OCI-LY1 (cell line): ENCODE data around the gene ZNF804B.

ENCODE experiments used
- H2AFZ ChIP-seq: fragments of 200-600 bp; sonication (generic), shearing (Covaris generic); 2 replicates; pipeline ENCODE4 v1.6.0; 2014; ENCODE audit warnings: antibody characterized with exemption, mild to moderate bottlenecking, low read length
- H3F3A ChIP-seq: fragments of 200-600 bp; sonication (generic), shearing (Covaris generic); 2 replicates; pipeline ENCODE4 v1.6.0; 2014; ENCODE audit warnings: mild to moderate bottlenecking, antibody characterized with exemption, low read length, moderate library complexity; ENCODE audit not compliant: insufficient read depth
- H3K27ac ChIP-seq: fragments of 200-600 bp; sonication (generic); 2 replicates; pipeline ENCODE4 v1.5.1; 2014; ENCODE audit warnings: low read length, mixed run types, mild to moderate bottlenecking, low read depth; ENCODE audit not compliant: poor library complexity, severe bottlenecking
- H3K27me3 ChIP-seq: fragments of 200-600 bp; sonication (generic); 2 replicates; pipeline ENCODE4 v1.6.0; 2014; ENCODE audit warnings: antibody characterized with exemption, mild to moderate bottlenecking, low read length, moderate library complexity; ENCODE audit not compliant: insufficient read depth
- H3K36me3 ChIP-seq: fragments of 200-600 bp; sonication (generic); 2 replicates; pipeline ENCODE4 v1.6.1; 2014; ENCODE audit warnings: mild to moderate bottlenecking, antibody characterized with exemption, low read length, moderate library complexity, mixed read lengths; ENCODE audit not compliant: insufficient read depth
- H3K4me1 ChIP-seq: fragments of 200-600 bp; sonication (generic); 2 replicates; pipeline ENCODE4 v1.5.1; 2014; ENCODE audit warnings: mild to moderate bottlenecking, low read length, moderate library complexity; ENCODE audit not compliant: insufficient read depth, severe bottlenecking
- H3K4me2 ChIP-seq: fragments of 200-600 bp; sonication (generic), shearing (Covaris generic); 2 replicates; pipeline ENCODE4 v1.6.1; 2014; ENCODE audit warnings: low read length
- H3K4me3 ChIP-seq: fragments of 200-600 bp; sonication (generic); 2 replicates; pipeline ENCODE4 v1.5.1; 2014; ENCODE audit warnings: low read length, low read depth, mild to moderate bottlenecking, mixed read lengths; ENCODE audit not compliant: poor library complexity, severe bottlenecking
- H3K79me2 ChIP-seq: fragments of 200-600 bp; shearing (Covaris generic); 2 replicates; pipeline ENCODE4 v1.6.1; 2016; ENCODE audit warnings: mixed run types, low read length, mixed read lengths; ENCODE audit not compliant: insufficient read depth
- H3K9ac ChIP-seq: fragments of 200-600 bp; sonication (generic), shearing (Covaris generic); 2 replicates; pipeline ENCODE4 v1.6.1; 2014; ENCODE audit warnings: mild to moderate bottlenecking, low read length, mixed read lengths
- H3K9me2 ChIP-seq: fragments of 200-600 bp; sonication (generic), shearing (Covaris generic); 2 replicates; pipeline ENCODE4 v1.6.1; 2014; ENCODE audit warnings: low read depth, mild to moderate bottlenecking, low read length, mixed read lengths
- H3K9me3 ChIP-seq: fragments of 200-600 bp; shearing (Covaris generic); 2 replicates; pipeline ENCODE4 v1.6.1; 2014; ENCODE audit warnings: low read length, mixed read lengths
- H4K20me1 ChIP-seq: fragments of 200-600 bp; sonication (generic), shearing (Covaris generic); 2 replicates; pipeline ENCODE4 v1.6.0; 2016; ENCODE audit warnings: mild to moderate bottlenecking, low read length; ENCODE audit not compliant: insufficient read depth
- CTCF ChIP-seq: fragments of 200-600 bp; sonication (generic), shearing (Covaris generic); IDR thresholded peaks from 2 replicates; pipeline ENCODE4 v1.5.1; 2017; ENCODE audit warnings: mild to moderate bottlenecking, antibody characterized with exemption, low read length, moderate library complexity, mixed read lengths
- EZH2 ChIP-seq: fragments of 200-600 bp; sonication (generic), shearing (Covaris generic); IDR thresholded peaks from 2 replicates; pipeline ENCODE4 v1.8.0; 2017; ENCODE audit warnings: borderline replicate concordance, mixed run types, mild to moderate bottlenecking, antibody characterized with exemption, low read length, moderate library complexity, mixed read lengths

ZNF804B gene

DNA sequence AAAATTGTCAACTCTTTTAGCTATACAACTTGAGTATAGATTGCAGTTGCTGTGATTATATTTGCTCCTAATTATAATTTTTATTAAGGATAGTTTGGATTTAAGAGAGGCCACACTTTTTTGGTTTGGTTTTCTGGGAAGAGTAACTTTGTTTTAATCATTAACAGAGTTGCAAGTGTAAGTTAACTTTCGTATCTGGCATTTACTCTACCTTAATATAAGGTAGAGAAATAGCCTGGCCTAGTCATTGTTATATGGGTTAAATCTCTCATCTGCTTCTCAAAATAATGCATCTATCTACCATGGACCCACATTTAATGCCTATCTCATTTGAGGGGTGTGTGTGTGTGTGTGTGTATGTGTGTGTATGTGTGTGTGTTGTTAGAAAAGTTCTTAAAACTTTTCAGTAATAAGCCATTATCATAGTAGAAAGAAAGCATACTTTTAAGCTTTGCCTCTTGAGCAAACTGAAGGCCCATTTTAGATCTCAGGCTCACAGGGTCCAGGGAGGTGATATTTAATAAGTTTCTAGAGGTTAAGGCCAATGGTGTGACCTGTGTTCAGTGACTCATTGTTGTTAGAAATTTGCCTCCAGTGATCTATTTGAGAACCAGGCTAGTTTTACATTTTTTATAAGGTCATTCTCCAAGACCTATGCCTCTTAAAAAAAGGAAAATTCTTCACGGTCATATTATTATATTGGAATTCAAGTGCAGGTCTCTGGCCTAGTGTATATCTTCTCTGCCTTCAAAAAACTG, 47.0 kb downstream of the ZNF804B start:
- H3K36me3 ChIP-seq: no peaks in the 10 kb centered on the region
- no peaks in the 10 kb centered on the region for H4K20me1 ChIP-seq
- no peak for TF ChIP-seq CTCF
- no peak for TF ChIP-seq EZH2
- H3K4me1 ChIP-seq: no peaks in the 10 kb centered on the region
- no peak overlapping the region for H3K4me2 ChIP-seq
- no peaks in the 10 kb centered on the region for H3F3A ChIP-seq
- no peak overlapping the region for H3K4me3 ChIP-seq
- H2AFZ ChIP-seq: no peak overlapping the region
- no peaks in the 10 kb centered on the region for H3K9me3 ChIP-seq
- H3K79me2 ChIP-seq: no peaks in the 10 kb centered on the region
- no peak overlapping the region for H3K9ac ChIP-seq
- no peaks in the 10 kb centered on the region for H3K27me3 ChIP-seq
- no peak overlapping the region for H3K27ac ChIP-seq
- no peaks in the 10 kb centered on the region for H3K9me2 ChIP-seq

DNA sequence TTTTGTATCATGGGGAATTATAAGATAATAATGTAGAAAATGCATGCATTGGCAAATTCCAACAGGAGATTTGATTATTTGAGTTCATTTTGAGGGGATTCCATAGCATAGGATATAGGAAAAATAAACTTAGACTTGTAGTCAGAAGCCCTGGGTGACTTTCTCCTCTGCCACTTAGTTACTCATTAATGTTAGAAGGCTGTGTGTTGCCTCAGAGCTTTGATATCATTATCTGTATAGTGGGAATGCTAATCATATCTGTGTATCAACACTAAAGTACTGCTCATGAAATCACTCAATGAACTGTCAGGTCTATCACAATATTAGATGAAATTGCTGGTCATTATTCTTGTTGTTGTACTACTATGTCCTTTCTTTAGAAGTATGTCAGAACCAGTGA, 59.1 kb downstream of the ZNF804B start:
- H3K9ac ChIP-seq: no peak overlapping the region
- no peaks in the 10 kb centered on the region for H3K36me3 ChIP-seq
- no peak overlapping the region for H3K27ac ChIP-seq
- H3K4me2 ChIP-seq: no peak overlapping the region
- H3F3A ChIP-seq: no peaks in the 10 kb centered on the region
- no peaks in the 10 kb centered on the region for H3K9me3 ChIP-seq
- H2AFZ ChIP-seq: no peak overlapping the region
- H3K79me2 ChIP-seq: no peaks in the 10 kb centered on the region
- H3K4me1 ChIP-seq: no peaks in the 10 kb centered on the region
- no peaks in the 10 kb centered on the region for H4K20me1 ChIP-seq
- no peaks in the 10 kb centered on the region for H3K9me2 ChIP-seq
- H3K27me3 ChIP-seq: no peaks in the 10 kb centered on the region
- TF ChIP-seq CTCF (no peak), EZH2 (no peak)
- H3K4me3 ChIP-seq: no peak overlapping the region

- Histone ChIP-seq H2AFZ (no peak overlapping the region), H4K20me1 (no peaks in the 10 kb centered on the region), H3K4me1 (no peaks in the 10 kb centered on the region), H3K9ac (no peak overlapping the region), H3F3A (no peaks in the 10 kb centered on the region), H3K4me2 (no peak overlapping the region), H3K9me3 (no peaks in the 10 kb centered on the region), H3K4me3 (no peak overlapping the region), H3K27me3 (no peaks in the 10 kb centered on the region), H3K79me2 (no peaks in the 10 kb centered on the region), H3K27ac (no peak overlapping the region), H3K9me2 (no peaks in the 10 kb centered on the region), H3K36me3 (no peaks in the 10 kb centered on the region)
- TF ChIP-seq EZH2 (no peak), CTCF (no peak)
Observed at GRCh38 chr7:88826222-88826621, 66.7 kb downstream of the ZNF804B start.
